OCI-LY1 (cell line): Measurements from ENCODE around the gene CACNA2D3.

Experiments
- H2AFZ ChIP-seq: fragments of 200-600 bp; sonication (generic), shearing (Covaris generic); 2 replicates; pipeline ENCODE4 v1.6.0; 2014; ENCODE audit warnings: antibody characterized with exemption, mild to moderate bottlenecking, low read length
- H3F3A ChIP-seq: fragments of 200-600 bp; sonication (generic), shearing (Covaris generic); 2 replicates; pipeline ENCODE4 v1.6.0; 2014; ENCODE audit warnings: mild to moderate bottlenecking, antibody characterized with exemption, low read length, moderate library complexity; ENCODE audit not compliant: insufficient read depth
- H3K27ac ChIP-seq: fragments of 200-600 bp; sonication (generic); 2 replicates; pipeline ENCODE4 v1.5.1; 2014; ENCODE audit warnings: low read length, mixed run types, mild to moderate bottlenecking, low read depth; ENCODE audit not compliant: poor library complexity, severe bottlenecking
- H3K27me3 ChIP-seq: fragments of 200-600 bp; sonication (generic); 2 replicates; pipeline ENCODE4 v1.6.0; 2014; ENCODE audit warnings: antibody characterized with exemption, mild to moderate bottlenecking, low read length, moderate library complexity; ENCODE audit not compliant: insufficient read depth
- H3K36me3 ChIP-seq: fragments of 200-600 bp; sonication (generic); 2 replicates; pipeline ENCODE4 v1.6.1; 2014; ENCODE audit warnings: mild to moderate bottlenecking, antibody characterized with exemption, low read length, moderate library complexity, mixed read lengths; ENCODE audit not compliant: insufficient read depth
- H3K4me1 ChIP-seq: fragments of 200-600 bp; sonication (generic); 2 replicates; pipeline ENCODE4 v1.5.1; 2014; ENCODE audit warnings: mild to moderate bottlenecking, low read length, moderate library complexity; ENCODE audit not compliant: insufficient read depth, severe bottlenecking
- H3K4me2 ChIP-seq: fragments of 200-600 bp; sonication (generic), shearing (Covaris generic); 2 replicates; pipeline ENCODE4 v1.6.1; 2014; ENCODE audit warnings: low read length
- H3K4me3 ChIP-seq: fragments of 200-600 bp; sonication (generic); 2 replicates; pipeline ENCODE4 v1.5.1; 2014; ENCODE audit warnings: low read length, low read depth, mild to moderate bottlenecking, mixed read lengths; ENCODE audit not compliant: poor library complexity, severe bottlenecking
- H3K79me2 ChIP-seq: fragments of 200-600 bp; shearing (Covaris generic); 2 replicates; pipeline ENCODE4 v1.6.1; 2016; ENCODE audit warnings: mixed run types, low read length, mixed read lengths; ENCODE audit not compliant: insufficient read depth
- H3K9ac ChIP-seq: fragments of 200-600 bp; sonication (generic), shearing (Covaris generic); 2 replicates; pipeline ENCODE4 v1.6.1; 2014; ENCODE audit warnings: mild to moderate bottlenecking, low read length, mixed read lengths
- H3K9me2 ChIP-seq: fragments of 200-600 bp; sonication (generic), shearing (Covaris generic); 2 replicates; pipeline ENCODE4 v1.6.1; 2014; ENCODE audit warnings: low read depth, mild to moderate bottlenecking, low read length, mixed read lengths
- H3K9me3 ChIP-seq: fragments of 200-600 bp; shearing (Covaris generic); 2 replicates; pipeline ENCODE4 v1.6.1; 2014; ENCODE audit warnings: low read length, mixed read lengths
- H4K20me1 ChIP-seq: fragments of 200-600 bp; sonication (generic), shearing (Covaris generic); 2 replicates; pipeline ENCODE4 v1.6.0; 2016; ENCODE audit warnings: mild to moderate bottlenecking, low read length; ENCODE audit not compliant: insufficient read depth
- CTCF ChIP-seq: fragments of 200-600 bp; sonication (generic), shearing (Covaris generic); IDR thresholded peaks from 2 replicates; pipeline ENCODE4 v1.5.1; 2017; ENCODE audit warnings: mild to moderate bottlenecking, antibody characterized with exemption, low read length, moderate library complexity, mixed read lengths
- EZH2 ChIP-seq: fragments of 200-600 bp; sonication (generic), shearing (Covaris generic); IDR thresholded peaks from 2 replicates; pipeline ENCODE4 v1.8.0; 2017; ENCODE audit warnings: borderline replicate concordance, mixed run types, mild to moderate bottlenecking, antibody characterized with exemption, low read length, moderate library complexity, mixed read lengths

CACNA2D3 gene

DNA sequence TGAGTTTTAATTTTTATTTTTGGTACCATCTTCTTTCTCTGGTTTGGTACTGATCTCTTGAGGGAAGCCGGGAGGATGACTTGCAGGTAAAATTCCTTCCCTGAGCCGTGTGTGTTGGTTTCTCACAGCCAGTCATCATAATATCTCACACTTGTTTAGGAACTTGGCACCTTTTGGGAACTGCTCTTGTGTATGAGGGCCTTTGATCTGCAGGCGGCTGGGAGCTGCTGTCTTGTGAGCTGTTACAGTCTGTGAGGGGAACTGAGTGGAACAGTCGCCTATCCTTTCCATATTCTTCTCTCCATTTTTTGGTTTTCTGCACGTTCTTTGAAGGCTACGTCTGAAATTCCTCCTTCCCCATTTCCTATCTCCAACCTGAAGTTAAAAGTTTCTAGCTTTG lies 75.2 kb downstream of the CACNA2D3 start:
- Histone ChIP-seq H2AFZ (no peak overlapping the region), H3F3A (no peaks in the 10 kb centered on the region), H3K4me2 (no peak overlapping the region), H3K4me3 (no peak overlapping the region), H3K9me3 (no peaks in the 10 kb centered on the region), H3K27ac (no peak overlapping the region), H3K4me1 (no peaks in the 10 kb centered on the region), H3K9me2 (no peaks in the 10 kb centered on the region), H3K9ac (no peak overlapping the region), H3K36me3 (no peaks in the 10 kb centered on the region), H3K79me2 (no peaks in the 10 kb centered on the region), H4K20me1 (no peaks in the 10 kb centered on the region), H3K27me3 (no peaks in the 10 kb centered on the region; the same call in 1 of the 2 replicates)
- TF ChIP-seq CTCF (no peak), EZH2 (no peak)

GRCh38 chr3:54198556-54198955 lies 76.2 kb downstream of the CACNA2D3 start:
- TF ChIP-seq CTCF = no peak
- no peak for TF ChIP-seq EZH2
- Histone ChIP-seq H3K27me3 (no peaks in the 10 kb centered on the region; the same call in 1 of the 2 replicates), H3F3A (no peaks in the 10 kb centered on the region), H3K9ac (no peak overlapping the region), H3K36me3 (no peaks in the 10 kb centered on the region), H3K4me3 (no peak overlapping the region), H3K9me2 (no peaks in the 10 kb centered on the region), H3K4me1 (no peaks in the 10 kb centered on the region), H3K4me2 (no peak overlapping the region), H4K20me1 (no peaks in the 10 kb centered on the region), H3K27ac (no peak overlapping the region), H3K9me3 (no peaks in the 10 kb centered on the region), H2AFZ (no peak overlapping the region), H3K79me2 (no peaks in the 10 kb centered on the region)

GRCh38 chr3:54202054-54202453 lies 79.7 kb downstream of the CACNA2D3 start:
- H3K9me2 ChIP-seq = no peaks in the 10 kb centered on the region
- H3K27me3 ChIP-seq = no peaks in the 10 kb centered on the region; the same call in 1 of the 2 replicates
- H3K4me3 ChIP-seq = no peak overlapping the region
- TF ChIP-seq EZH2 (no peak), CTCF (no peak)
- H3K79me2 ChIP-seq = no peaks in the 10 kb centered on the region
- no peaks in the 10 kb centered on the region for H3K4me1 ChIP-seq
- no peaks in the 10 kb centered on the region for H3K36me3 ChIP-seq
- H3K9ac ChIP-seq = no peak overlapping the region
- H3K4me2 ChIP-seq = no peak overlapping the region
- no peak overlapping the region for H3K27ac ChIP-seq
- no peaks in the 10 kb centered on the region for H3K9me3 ChIP-seq
- H2AFZ ChIP-seq = no peak overlapping the region
- H4K20me1 ChIP-seq = no peaks in the 10 kb centered on the region
- no peaks in the 10 kb centered on the region for H3F3A ChIP-seq
